ENCODE data around the gene APOBEC3A.

Gene APOBEC3A

DNA sequence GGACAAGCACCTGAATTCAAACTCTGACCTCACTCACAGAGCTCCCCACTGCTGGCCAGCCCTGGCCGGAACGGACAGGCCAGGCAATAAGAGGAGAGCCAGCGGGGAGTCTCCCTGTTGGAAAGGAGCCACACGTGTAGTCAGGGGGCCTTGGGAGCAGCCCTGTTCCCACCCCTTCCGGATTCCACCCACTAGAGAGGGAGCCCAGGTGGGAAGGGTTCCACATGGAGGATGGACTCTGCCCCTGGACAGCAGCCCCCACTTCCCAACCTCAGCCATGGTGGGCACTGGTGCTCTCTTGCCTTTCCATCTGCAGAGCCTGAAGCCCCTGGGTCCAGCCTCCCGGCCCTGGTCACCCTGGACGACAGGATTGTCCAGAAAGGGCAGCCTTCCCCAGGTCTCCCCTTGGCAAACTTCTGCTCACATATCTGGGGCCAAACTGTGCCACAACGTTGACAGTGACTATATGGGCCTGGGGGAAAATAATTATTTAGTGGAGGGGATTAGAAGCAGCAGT, 7.5 kb upstream of the APOBEC3A start:
- H3K27ac Mint-ChIP-seq, result no peak overlapping the region
- H3K4me3 Mint-ChIP-seq, result no peak overlapping the region
- H3K4me1 Mint-ChIP-seq, result peaks cover 11% of the 10 kb centered on the region
- H3K27me3 Mint-ChIP-seq (ENCODE audit: low read depth), result peaks cover 41% of the 10 kb centered on the region
- no peaks in the 10 kb centered on the region for H3K36me3 Mint-ChIP-seq (ENCODE audit: low read depth)
- H3K9me3 Mint-ChIP-seq, result no peaks in the 10 kb centered on the region
- no peak for TF ChIP-seq CTCF (IDR thresholded peaks at IDR 0.05; ENCODE audit: unreplicated experiment in 3 of 3)

- Mint-ChIP-seq H3K4me3 (no peak overlapping the region), H3K27me3 (ENCODE audit: low read depth) (peaks cover 36% of the 10 kb centered on the region), H3K9me3 (no peaks in the 10 kb centered on the region), H3K36me3 (ENCODE audit: low read depth) (no peaks in the 10 kb centered on the region), H3K4me1 (peaks cover 11% of the 10 kb centered on the region), H3K27ac (no peak overlapping the region)
- no peak for TF ChIP-seq CTCF (IDR thresholded peaks at IDR 0.05; ENCODE audit: unreplicated experiment in 3 of 3)
Measured at GRCh38 chr22:38950527-38951295, 6.7 kb upstream of the APOBEC3A start.

GRCh38 chr22:38951734-38952133, 5.7 kb upstream of the APOBEC3A start:
- Mint-ChIP-seq H3K4me1 (peaks cover 5% of the 10 kb centered on the region), H3K36me3 (ENCODE audit: low read depth) (no peaks in the 10 kb centered on the region), H3K9me3 (no peaks in the 10 kb centered on the region), H3K27me3 (ENCODE audit: low read depth) (peaks cover 28% of the 10 kb centered on the region), H3K4me3 (no peak overlapping the region), H3K27ac (no peak overlapping the region)
- TF ChIP-seq CTCF (IDR thresholded peaks at IDR 0.05; ENCODE audit: unreplicated experiment in 3 of 3), result no peak

DNA sequence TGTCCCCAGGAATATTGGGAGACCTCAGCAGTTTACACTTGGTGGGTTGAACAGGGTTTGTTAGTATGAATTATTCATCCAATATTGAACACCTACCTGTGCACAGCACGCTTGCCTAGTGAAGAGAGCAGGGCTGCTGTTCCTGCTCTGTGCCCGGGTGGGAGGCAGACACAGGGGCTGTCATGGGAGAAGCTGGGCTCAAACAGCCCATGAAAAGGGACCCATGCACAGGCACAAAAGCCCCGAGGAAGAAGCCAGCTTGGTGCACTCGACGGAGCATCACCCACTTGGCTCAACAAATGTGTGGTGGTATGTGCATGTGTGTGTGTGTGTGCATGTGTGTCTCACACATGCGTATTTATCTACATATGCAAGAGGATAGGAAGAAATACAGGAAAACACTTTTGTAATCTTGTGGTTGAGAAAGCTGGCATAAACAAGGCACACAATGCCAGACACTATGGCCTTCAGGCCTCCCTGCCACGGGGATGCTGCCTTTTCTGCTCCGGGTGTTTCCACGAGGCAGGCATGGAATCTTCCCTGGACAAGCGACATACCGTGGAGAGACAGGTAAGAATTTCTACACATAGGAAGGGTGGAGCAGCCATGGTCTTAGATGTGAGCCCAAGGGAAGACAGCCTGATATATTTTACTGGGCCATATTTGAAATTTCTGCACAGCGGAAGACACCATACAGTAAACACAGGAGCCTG, 5.0 kb upstream of the APOBEC3A start:
- H3K27me3 Mint-ChIP-seq (ENCODE audit: low read depth), result peaks cover 28% of the 10 kb centered on the region
- no peaks in the 10 kb centered on the region for H3K36me3 Mint-ChIP-seq (ENCODE audit: low read depth)
- no peaks in the 10 kb centered on the region for H3K4me1 Mint-ChIP-seq
- TF ChIP-seq CTCF (IDR thresholded peaks at IDR 0.05; ENCODE audit: unreplicated experiment in 3 of 3), result no peak
- no peak overlapping the region for H3K4me3 Mint-ChIP-seq
- H3K27ac Mint-ChIP-seq, result no peak overlapping the region
- H3K9me3 Mint-ChIP-seq, result no peaks in the 10 kb centered on the region

DNA sequence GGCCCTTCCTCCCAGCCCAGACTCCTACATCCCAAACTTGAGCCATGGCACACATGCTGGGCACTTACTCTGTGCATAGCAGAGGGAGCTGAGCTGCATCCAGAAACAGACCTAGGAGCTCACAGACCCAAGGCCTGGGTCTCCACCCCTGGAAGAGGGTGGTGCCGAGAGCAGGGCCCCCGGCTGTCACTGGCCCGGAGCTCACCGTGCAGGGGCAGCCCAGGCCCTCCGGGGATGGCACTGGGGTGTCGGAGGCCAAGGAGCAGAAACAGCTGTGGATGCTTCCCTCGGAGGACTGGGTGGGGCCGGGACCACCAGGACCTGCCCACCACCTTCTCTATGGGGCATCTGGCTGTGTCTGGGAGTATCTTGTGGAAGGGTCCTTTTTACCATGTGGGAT, 4.3 kb upstream of the APOBEC3A start:
- H3K27ac Mint-ChIP-seq, result no peak overlapping the region
- no peaks in the 10 kb centered on the region for H3K9me3 Mint-ChIP-seq
- H3K36me3 Mint-ChIP-seq (ENCODE audit: low read depth), result no peaks in the 10 kb centered on the region
- peaks cover 26% of the 10 kb centered on the region for H3K27me3 Mint-ChIP-seq (ENCODE audit: low read depth)
- no peak overlapping the region for H3K4me3 Mint-ChIP-seq
- no peak for TF ChIP-seq CTCF (IDR thresholded peaks at IDR 0.05; ENCODE audit: unreplicated experiment in 3 of 3)
- H3K4me1 Mint-ChIP-seq, result no peaks in the 10 kb centered on the region

All from nephron (organoid).